GM12878 (cell line): Measurements from ENCODE around the gene TDRD7. TPM values are rescaled to one million over a fixed set of nuclear protein-coding genes. Genes with fewer than 3 reads are reported as not detected.

ENCODE experiments used
- ETV6 ChIP-seq, 2 experiments: fragments of 450-650 bp in 1 of 2; IDR thresholded peaks in 1 of 2; conservative IDR thresholded peaks in 1 of 2; 2 replicates each; pipeline ENCODE4 v1.6.1; 2014; ENCODE audit warnings: antibody characterized with exemption in 1 of 2, borderline replicate concordance in 1 of 2, low read depth in 1 of 2, mild to moderate bottlenecking in 1 of 2, moderate library complexity in 1 of 2
- polyA plus RNA-seq, 11 experiments: library from polyadenylated mRNA; depleted of rRNA in 4 of 11; unstranded in 6 of 11; stranded (reverse) in 5 of 11; fragments of >200 nt; fragmentation: Nextera tagmentation in 4 of 11; fragmentation: Illumina TruSeq in 1 of 11; extraction: Ambion mirVana in 4 of 11; extraction: Trizol in 1 of 11; gene quantifications; 1 replicate in 1 of 11; 2 replicates in 10 of 11; pipeline versions ENCODE4 v1.2.1 to v1.2.3, GENCODE V29; 2011 to 2016; ENCODE audit warnings: inconsistent platforms in 2 of 11, missing spikeins in 2 of 11, low read depth in 1 of 11
- total RNA-seq, 4 experiments: library from RNA; depleted of rRNA in 3 of 4; stranded (reverse); fragments of >200 nt in 3 of 4; fragmentation: Illumina TruSeq in 1 of 4; extraction: Trizol in 1 of 4; gene quantifications; 2 replicates each; pipeline versions ENCODE4 v1.2.1 to v1.2.3, GENCODE V29; 2013 to 2021
- TF ChIP-seq, protein P1 (sequence below): fragments of 150-350 bp; IDR thresholded peaks from 2 replicates; pipeline ENCODE4 v1.6.1; 2014; ENCODE audit warnings: mild to moderate bottlenecking, low read depth, low read length
- TF ChIP-seq, protein P2 (sequence below): IDR thresholded peaks from 2 replicates; pipeline ENCODE4 v1.6.1; 2012; ENCODE audit warnings: improper control_type of control experiment, low read depth, low read length; ENCODE audit not compliant: insufficient replicate concordance

The TDRD7 gene
- total and polyA plus RNA-seq, 10 of the 15 experiments (the other 5 are each of a cell fraction or from before 2014, with no cell fraction given): 5.7 to 26.4 (median 16.2) TPM

DNA sequence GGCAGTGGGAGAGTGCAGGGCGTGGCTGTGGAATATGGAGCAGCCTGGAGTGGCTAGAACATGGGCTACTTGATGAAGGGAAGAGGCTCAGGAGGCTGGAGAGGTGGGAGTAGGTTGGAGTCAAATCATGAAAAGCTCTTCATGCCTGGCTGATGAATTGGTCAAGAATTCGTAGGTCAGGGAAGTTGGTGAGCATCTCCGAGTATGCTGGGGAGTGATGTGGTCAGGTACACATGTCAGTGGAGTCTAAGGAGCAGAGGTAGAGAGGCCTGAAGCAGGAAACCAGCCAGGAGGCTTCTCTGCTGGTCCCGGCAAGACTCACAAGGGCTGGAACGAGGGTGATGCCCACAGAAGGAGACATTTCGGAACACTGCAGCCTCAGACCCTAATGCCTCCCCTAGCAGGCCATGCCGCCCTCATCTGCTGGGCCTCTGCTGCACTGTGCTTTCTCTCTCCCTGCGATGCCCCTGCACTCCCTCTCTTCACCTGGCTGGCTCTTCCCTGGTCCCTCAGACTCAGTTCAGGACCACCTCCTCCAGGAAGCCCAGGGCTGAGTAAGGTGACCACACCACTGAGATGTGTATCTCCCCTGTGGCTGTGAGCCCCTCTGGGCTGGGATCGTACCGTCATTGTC, 123.2 kb downstream of the TDRD7 start (continued):
- TF ChIP-seq, protein P1, sequence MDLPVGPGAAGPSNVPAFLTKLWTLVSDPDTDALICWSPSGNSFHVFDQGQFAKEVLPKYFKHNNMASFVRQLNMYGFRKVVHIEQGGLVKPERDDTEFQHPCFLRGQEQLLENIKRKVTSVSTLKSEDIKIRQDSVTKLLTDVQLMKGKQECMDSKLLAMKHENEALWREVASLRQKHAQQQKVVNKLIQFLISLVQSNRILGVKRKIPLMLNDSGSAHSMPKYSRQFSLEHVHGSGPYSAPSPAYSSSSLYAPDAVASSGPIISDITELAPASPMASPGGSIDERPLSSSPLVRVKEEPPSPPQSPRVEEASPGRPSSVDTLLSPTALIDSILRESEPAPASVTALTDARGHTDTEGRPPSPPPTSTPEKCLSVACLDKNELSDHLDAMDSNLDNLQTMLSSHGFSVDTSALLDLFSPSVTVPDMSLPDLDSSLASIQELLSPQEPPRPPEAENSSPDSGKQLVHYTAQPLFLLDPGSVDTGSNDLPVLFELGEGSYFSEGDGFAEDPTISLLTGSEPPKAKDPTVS: no peak
- TF ChIP-seq ETV6 (conservative IDR thresholded peaks at IDR 0.05 in 1 of 2, IDR thresholded peaks at IDR 0.05 in 1 of 2; ENCODE audit: borderline replicate concordance in 1 of 2, low read depth in 1 of 2): no peak
- TF ChIP-seq, protein P2, sequence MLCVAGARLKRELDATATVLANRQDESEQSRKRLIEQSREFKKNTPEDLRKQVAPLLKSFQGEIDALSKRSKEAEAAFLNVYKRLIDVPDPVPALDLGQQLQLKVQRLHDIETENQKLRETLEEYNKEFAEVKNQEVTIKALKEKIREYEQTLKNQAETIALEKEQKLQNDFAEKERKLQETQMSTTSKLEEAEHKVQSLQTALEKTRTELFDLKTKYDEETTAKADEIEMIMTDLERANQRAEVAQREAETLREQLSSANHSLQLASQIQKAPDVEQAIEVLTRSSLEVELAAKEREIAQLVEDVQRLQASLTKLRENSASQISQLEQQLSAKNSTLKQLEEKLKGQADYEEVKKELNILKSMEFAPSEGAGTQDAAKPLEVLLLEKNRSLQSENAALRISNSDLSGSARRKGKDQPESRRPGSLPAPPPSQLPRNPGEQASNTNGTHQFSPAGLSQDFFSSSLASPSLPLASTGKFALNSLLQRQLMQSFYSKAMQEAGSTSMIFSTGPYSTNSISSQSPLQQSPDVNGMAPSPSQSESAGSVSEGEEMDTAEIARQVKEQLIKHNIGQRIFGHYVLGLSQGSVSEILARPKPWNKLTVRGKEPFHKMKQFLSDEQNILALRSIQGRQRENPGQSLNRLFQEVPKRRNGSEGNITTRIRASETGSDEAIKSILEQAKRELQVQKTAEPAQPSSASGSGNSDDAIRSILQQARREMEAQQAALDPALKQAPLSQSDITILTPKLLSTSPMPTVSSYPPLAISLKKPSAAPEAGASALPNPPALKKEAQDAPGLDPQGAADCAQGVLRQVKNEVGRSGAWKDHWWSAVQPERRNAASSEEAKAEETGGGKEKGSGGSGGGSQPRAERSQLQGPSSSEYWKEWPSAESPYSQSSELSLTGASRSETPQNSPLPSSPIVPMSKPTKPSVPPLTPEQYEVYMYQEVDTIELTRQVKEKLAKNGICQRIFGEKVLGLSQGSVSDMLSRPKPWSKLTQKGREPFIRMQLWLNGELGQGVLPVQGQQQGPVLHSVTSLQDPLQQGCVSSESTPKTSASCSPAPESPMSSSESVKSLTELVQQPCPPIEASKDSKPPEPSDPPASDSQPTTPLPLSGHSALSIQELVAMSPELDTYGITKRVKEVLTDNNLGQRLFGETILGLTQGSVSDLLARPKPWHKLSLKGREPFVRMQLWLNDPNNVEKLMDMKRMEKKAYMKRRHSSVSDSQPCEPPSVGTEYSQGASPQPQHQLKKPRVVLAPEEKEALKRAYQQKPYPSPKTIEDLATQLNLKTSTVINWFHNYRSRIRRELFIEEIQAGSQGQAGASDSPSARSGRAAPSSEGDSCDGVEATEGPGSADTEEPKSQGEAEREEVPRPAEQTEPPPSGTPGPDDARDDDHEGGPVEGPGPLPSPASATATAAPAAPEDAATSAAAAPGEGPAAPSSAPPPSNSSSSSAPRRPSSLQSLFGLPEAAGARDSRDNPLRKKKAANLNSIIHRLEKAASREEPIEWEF: no peak
